NK-92 treated with Interleukin-12 subunit alpha and Interleukin-12 subunit beta, amount 100 ng/mL, for 24 hours (cell line): ENCODE measurements around the gene NKAIN2.
"Not testable (repeated sequence)": the region's sequence is repeated elsewhere in the genome, so short reads cannot be mapped to it uniquely, and the experiment has no call there.

Experiments used
- DNase-seq: peaks from one replicate; lab custom pipeline; 2025; lab: John Stamatoyannopoulos, UW

NKAIN2 gene

DNA sequence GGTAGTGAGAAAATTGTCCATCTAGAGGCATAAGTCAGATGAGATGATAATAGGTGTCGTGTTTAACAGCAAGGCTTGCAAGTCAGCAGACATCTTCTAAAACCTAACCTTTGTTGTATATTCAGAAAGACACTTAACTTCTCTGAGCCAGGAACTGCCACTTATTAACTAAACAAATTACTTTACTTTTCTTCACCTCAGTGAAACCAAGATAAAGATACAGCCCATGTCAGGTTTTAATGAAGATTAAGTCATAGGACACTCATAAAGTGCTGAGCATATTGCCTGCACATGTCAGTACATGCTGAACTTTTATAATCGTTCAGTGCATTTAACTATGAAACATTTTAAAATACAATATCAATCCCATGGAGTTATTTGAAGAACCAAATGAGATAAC, 286.8 kb downstream of the NKAIN2 start:
- DNase-seq = no peak

DNA sequence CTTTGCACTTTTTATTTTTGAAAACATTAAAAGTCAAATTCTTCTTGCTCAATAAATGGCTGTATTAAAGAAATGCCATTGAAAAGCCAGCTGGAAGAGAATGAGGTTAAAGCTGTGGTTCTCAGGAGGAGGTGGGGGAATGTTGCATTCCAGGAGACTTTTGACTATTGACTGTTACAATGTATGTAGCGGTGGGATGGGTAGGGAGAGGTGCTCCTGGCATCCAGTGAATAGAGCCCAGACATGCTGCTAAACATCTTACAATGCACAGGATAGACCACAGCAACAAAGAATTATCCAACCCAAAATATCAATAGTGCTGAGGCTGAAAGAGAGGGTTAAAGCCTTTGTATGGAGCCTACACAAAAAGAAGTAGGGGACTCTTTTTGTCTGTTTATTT, 295.9 kb downstream of the NKAIN2 start:
- no peak for DNase-seq

DNA sequence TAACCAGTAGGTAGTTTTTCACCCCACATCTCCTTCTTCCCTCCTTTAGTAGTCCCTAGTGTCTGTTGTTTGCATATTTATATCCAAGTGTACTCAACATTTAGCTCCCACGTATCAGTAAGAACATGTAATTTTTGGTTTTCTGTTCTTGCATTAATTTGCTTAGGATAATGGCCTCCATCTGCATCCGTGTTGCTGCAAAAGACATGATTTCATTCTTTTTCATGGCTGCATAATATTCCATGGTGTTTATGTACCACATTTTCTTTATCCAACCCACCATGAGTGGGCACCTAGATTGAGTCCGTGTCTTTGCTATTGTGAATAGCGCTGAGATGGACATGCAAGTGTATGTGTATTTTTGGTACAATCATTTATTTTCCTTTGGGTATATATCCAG, 306.8 kb downstream of the NKAIN2 start:
- DNase-seq = no peak

DNA sequence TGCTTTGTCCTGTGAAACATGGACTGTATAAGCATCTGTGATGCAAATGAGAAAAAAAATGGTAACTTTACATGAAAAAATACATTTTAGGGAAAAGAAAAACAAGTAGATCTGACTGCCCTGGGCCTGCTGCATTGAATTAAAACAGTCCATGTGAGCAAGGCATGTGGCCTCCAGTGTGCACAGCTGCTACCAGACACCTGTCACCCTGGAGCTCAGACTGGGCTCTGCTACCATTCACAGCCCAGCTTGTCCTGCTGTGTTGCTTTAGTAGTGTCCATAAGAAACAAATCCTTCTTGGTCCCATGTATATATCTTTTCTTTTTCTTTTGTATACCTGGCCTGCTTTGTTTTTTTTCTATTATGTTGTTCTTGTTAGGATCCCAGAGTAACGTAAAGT, 315.9 kb downstream of the NKAIN2 start:
- DNase-seq = no peak

DNA sequence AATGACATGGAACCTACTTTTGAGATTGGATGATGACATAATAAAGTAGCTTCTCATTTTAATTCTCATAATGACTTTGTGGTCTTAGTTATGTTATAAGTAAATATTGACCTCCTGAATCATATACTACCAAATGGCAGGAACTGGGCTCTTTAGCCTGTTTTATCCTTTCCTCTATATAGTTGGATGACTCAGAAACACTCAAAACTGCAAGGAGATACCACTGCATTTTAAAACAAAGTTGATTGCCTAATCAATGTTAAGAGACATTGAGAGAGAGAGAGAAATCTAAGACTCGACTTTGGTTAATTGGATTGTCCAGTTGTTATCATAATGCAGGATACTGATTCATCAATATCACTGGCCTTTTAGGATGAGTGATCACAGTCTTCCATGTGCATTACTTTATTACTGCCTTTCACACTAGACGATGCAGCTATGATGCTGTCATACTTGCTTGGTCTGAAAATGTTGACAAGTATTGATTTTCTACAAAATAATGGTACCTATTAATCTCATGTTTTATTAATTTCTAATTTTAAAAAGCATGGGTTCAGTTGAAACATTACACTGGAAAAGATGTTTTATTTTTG, 320.0 kb downstream of the NKAIN2 start:
- DNase-seq = no peak

DNA sequence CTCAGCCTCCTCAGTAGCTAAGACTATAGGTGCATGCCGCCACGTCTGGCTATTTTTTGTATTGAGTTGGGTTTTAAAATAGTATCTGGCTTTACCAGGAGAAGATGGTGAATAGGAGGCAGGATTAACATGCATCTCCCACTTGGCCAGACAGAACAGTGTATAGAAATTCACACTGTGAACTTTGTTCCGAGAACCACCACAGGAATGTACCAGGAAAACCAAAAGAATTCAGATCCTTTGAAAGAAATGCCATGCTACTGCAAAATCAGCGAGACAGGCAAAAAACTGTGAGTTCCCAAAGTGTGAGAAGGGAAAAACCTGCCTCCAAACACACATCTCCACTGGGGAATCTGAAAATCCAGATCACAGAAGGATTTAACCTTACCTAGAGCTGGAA, 327.6 kb downstream of the NKAIN2 start:
- DNase-seq = no peak

DNA sequence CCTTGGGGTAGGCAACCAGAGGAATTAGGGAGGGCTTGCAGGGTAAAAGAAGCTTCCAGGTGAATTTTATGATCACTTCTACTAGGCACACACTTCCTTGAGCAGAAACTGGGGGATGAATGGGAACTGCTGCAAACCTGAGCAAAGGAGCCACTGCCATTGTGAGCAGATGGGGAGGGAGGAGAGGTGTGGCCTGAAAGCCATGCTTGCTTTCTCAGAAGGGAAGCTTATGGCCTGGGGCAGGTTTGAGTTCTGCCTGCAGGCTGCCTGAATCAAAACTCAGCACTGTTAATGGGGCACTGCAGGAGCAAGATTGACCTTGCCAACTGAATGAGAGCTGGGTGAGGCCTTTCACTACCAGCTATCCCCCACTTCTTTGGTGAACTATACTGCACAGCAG, 328.1 kb downstream of the NKAIN2 start:
- no peak for DNase-seq

DNA sequence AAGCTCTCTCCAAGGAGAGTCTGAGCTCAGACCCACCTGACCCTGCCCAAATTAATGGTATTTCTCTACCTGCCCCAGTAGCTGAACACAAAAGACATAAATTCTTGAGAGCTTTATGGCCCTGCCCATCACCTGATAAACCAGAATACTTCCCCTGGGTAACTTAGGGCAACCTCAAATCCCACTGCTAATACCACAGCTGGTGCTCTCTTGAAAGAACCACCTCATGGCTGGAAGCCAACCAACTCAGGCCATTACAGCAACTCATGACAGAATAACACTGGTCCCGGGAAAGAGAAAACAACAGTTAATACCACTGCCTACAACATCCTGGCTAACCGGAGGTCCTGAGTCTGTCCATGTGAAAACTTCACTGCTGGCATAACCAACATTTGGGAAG, 328.6 kb downstream of the NKAIN2 start:
- no peak for DNase-seq

DNA sequence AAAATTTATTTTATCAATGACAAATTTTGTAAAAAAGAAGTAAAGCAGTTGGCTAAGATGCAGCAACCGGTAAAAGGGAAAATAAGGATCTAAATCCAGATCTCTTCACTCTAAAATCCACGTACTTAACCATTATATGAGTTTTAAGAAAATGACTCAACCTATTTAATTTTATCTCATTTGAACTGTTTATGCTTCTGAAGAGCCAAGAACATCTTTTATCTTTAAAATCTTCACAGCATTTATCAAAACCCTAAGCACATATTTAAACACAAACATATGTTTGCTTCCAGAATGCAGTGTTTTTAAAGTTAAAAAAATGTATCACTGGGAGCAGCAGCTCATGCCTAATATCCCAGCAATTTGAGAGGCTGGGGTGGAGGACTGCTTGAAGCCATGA, 339.2 kb downstream of the NKAIN2 start:
- DNase-seq = no peak

DNA sequence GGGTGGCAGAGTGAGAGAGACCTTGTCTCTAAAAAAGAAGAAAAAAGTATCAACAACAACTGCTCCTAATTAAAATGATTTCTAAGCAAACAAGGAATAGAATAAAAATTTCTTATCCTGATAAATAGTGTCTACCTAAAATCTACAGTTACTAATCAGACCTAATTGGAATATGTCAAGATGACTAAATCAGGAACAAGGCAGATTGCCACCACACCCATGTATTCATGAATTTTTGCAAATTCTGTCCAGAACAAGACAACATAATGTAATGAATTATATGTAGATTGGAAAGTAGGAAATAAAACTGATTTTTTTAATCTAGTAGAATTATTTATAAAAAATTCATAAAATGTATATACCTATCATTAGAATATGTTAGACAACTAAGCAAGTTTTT, 339.8 kb downstream of the NKAIN2 start:
- DNase-seq = no peak

DNA sequence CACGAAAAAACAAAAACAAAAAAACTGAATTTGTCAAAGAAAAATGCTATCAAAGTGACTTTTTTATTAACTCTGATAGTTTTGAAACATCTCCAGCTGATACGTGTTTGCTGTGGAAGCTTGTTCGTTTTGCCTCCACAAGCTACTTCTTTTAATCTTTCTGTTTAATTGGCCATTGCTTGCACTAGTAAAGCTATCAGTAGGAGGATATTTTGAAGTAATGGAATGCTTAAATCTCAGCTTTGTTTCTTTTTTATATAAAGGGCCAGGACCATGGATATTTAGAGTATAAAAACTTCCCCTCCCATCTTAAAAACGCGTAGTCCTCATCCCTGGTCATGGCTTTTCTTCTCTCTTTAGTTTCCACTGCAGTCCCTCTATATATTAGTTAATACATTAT, 344.0 kb downstream of the NKAIN2 start:
- no peak for DNase-seq

DNA sequence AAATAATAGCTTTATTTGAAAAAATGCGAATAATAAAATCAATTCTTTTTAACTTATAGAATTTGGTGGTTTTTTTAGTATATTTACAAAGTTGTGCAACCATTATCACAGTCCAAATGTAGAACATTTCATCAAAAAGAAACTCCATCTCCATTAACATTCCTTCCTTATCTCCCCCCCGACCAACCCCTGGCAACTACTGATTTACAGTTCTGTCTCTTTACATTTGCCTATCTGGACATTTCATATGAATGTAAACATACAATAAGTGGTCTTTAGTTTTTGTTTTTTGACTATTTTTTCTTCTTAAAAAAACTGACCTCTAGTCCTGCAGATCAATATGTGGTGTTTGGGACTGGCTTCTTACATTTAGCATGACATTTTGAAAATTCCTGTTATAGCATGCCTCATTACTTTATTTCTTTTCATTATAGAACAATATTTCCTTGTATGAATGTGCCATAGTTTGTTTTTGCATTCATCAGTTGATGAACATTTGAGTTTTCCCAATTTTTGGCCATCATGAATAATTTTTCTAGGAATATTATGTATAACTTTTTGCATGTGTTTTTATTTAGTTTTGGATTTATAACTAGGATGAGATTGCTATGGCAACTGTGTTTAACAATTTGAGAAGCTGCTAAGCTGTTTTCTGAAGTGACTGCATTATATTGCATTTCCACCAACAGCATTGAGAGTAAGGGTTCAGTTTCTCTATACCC, 344.7 kb downstream of the NKAIN2 start:
- no peak for DNase-seq

DNA sequence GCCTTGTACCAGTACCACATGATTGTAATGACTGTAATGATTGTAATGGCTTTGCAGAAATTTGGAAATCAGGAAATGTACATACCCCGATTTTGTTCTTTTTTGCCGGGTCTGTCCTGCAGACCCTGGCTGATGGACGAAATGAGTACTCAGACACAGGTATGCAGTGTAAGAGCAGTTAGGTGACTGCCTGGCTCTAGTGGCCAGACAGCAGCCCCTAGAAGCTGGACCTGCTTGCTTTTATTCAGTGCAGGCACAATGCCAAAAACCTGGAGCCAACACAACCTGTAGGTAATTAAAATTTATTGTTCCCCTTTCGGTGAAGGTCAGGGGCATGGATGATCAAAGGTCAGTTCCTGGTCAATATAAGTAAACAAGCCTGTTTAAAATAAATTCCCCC, 346.0 kb downstream of the NKAIN2 start:
- DNase-seq = no peak

DNA sequence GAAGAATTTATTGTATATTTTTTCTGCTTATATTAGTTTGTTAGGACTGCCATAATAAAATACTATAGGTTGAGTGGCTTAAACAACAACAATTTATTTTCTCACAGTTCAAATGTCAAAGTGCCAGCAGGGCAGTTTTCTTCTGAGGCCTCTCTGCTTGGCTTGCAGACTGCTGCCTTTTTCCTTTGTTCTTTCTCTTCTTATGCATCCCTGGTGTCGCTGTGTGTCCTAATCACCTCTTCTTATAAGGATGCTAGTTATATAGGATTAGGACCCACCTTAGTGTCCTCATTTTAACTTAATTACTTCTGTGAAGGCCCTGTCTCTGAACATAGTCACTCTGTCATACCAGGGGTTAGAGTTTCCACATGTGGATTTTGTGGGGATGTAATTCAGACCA, 354.4 kb downstream of the NKAIN2 start:
- DNase-seq = no peak

DNA sequence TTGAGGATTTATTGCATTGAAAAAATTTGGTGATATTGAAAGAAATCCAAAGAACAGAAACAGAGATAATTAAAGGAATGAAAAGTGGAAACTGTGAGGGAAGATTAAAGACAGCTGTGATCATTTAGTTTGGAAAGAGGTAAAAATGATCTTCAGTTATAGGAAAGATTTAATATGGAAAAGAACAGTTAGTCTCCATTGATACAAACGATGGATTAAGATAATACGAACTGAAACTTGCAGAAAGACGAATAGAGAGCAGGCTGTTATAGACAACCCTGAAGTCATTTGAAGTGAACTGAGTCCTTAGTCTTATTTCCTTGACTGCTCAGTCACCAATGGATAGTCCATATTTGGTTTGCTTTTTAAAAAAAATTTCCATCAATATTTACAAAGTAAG, 360.0 kb downstream of the NKAIN2 start:
- no peak for DNase-seq

DNA sequence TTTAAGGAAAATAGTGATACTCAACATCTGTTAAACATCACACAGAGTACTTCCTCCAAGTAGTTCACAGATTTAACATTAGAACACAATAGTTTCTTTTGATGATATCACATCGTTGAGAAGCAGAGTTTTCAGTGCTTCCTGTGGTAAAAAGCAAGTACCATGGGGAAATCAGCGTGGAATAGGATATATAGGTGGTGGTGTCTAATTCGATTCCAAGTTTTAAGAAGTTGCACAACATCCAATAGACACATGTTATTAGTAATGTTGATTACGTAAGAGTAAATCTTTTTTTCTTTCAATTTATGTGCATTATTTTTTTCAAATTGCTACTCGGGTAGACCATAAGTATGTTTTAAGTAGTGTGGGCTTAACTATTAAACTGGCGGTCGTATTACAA, 360.7 kb downstream of the NKAIN2 start:
- DNase-seq = no peak

DNA sequence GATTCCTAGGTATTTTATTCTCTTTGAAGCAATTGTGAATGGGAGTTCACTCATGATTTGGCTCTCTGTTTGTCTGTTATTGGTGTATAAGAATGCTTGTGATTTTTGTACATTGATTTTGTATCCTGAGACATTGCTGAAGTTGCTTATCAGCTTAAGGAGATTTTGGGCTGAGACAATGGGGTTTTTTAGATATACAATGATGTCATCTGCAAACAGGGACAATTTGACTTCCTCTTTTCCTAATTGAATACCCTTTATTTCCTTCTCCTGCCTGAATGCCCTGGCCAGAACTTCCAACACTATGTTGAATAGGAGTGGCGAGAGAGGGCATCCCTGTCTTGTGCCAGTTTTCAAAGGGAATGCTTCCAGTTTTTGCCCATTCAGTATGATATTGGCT, 363.6 kb downstream of the NKAIN2 start:
- not testable (repeated sequence) for DNase-seq

DNA sequence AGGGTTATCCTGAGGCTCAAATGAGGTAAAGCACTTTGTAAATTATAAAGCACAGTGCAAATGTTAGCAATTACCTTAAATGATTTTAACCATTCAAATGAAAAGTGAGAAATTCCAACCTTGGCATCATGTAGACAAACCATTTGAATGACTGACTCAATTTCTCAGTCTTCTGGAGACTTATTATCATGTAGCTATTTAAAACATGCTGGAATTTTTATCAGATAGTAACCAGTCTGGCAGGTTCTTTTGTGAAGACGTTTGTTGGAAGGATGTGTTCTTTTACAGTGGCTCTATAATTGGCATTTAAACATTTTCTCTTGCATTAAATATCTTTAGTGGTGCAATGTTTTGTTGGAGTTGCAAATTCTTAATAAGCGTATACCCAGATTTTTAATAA, 386.6 kb downstream of the NKAIN2 start:
- DNase-seq = no peak

DNA sequence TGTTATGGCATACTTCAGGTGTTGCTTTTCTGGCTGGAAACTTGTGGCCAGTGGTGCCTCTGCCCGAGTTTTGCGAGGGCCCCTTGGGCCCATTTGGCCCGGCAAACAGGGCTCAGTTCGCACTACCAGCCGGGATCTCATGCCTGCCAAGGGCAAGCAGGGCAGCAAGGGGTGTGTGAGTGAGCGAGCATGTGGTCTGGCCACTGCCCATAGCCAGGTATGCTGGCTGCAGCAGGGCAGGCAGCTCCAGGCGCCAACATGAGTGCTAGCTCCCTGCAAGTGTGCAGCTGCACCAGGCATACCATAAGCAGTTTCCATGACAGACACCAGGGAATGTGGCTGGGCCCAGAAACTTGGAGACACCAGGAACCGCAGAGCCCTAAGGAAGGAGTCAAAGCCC, 389.5 kb downstream of the NKAIN2 start:
- no peak for DNase-seq

DNA sequence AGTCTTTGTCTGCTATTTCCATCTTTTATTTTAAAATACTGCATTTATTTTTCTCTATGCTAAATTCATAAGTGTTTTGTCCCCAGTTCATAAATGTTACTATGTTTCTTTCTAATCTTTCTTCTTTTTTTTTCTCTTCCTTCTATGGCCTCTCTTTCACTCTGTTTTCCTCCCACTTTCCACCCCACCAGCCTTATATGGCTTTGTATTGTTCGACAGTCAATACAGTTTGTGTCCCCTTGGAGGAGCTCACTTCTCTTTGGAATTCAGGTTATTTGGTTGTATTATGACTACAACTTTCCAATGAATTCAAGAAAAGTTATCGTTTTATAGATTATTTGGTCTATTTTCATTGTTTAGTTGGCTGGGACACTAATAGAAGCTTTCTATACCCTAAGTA, 393.5 kb downstream of the NKAIN2 start:
- no peak for DNase-seq

DNA sequence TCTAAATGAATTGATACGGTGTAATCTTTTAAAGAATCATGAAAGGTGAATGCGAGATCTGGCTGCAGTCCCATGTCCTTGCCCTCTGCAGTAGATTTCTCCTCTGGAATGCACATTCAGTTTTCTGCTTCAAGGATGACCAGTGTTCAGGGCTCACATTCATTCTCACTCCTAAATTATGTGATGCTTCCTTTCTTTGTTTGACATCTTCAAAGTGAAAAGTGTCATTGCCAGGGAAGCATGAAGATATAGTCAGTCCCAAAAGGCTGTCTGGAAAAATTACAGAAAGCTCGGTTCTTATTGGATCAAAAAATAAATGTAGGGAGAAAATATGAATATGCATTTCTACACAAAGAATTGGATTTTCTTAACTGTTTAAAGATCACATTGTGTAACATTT, 395.6 kb downstream of the NKAIN2 start:
- DNase-seq = no peak

DNA sequence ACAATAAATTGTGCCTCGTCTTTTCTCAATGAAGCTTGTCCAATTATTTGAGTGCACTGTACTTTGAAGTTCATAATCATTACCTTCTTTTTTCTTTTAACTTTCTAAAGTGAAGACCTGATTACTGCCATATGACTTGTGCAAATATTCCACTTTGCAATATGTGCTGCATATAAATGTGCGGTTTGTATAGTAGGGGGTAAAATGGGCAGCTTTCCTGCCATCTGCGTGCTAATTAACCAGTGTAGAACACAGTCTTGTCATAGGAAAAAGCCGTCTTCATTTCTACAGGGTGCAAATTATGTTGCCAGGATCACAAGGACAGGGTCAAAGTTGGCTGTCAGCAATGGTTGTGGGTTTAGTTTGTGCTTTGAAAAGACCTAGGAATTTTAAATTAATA, 397.0 kb downstream of the NKAIN2 start:
- no peak for DNase-seq

DNA sequence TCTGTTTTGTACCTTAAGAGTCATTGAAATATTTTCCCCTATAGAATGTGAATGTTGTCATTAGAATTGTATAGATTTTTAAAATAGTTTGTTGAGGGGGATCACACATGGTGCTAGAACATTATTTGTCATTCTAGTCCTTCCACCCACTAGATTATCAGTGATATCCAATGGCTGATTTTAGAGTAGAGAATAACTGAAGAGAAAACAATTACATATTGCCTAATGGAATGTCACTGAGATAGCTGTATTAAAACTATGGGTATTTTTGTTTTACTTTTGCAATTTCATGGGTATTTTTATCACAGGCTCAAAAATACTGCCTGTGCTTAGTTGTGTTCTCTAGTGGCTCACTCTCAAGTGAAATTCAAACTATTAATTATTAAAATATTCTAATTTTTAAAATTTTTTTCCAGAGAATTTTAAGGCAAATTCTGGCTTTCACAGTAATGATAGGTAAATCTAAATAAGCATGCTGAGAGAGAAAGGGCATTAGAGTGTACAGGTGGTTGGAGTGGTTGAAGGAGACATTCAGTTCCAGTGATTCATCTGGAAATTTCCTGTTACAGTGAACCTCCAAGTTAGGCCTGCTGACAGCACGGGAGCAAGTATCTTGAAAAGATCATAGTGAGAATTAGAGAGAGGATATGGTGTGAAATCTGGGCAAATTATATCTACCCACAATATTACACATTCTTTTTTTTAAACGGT, 399.6 kb downstream of the NKAIN2 start:
- DNase-seq = no peak

DNA sequence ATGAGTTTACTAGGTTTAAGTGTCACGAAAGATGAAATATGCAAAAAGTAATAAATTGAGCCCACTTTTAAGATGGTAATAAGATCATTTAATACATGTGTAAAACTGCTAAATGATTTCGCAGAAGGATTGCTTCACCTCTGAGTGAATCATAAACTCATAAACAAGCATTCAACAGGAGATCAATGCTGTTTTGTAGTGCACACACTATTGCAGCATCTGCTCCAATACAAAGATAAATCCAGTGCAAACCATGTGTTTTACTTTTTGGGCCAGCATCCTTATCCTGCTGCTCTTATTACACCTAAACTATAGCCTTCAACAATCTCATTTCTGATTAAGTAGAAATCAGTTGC, 400.1 kb downstream of the NKAIN2 start:
- DNase-seq = no peak
